Endothelial cell of umbilical vein (primary cell): Measurements from ENCODE around the gene UTS2R. TPM values are rescaled to one million over a fixed set of nuclear protein-coding genes. Genes with fewer than 3 reads are reported as not detected.

Experiments
- BruUV-seq: library from RNA; stranded (reverse); fragments of 400-500 nt; replicated peaks from 2 replicates; lab custom pipeline; 2021; lab: Mats Ljungman, UMichigan
- CTCF ChIA-PET: fragments of 300-600, 350-600 bp; sonication (Branson Sonifier 250); formaldehyde crosslinking; loops from one replicate; lab custom pipeline; 2021; ENCODE audit warnings: antibody characterized with exemption, inconsistent platforms; lab: Charles Lee
- POLR2A ChIA-PET: fragments of 300-600, 350-600 bp; sonication (Branson Sonifier 250); formaldehyde crosslinking; loops from one replicate; lab custom pipeline; 2021; ENCODE audit warnings: antibody characterized with exemption, inconsistent platforms; lab: Charles Lee
- DNase-seq: peaks from one replicate; pipeline ENCODE4 v3.0.0-alpha.2; 2011; ENCODE audit warnings: low read depth, low spot score
- FAIRE-seq: peaks from 2 replicates; lab custom pipeline; 2011; peaks lifted over from hg19 to GRCh38; lab: Jason Lieb, UNC
- H2AFZ ChIP-seq: 2 replicates; pipeline ENCODE4 v1.6.0; 2012; ENCODE audit warnings: low read depth, low read length, control low read depth, inconsistent platforms
- H3K27ac ChIP-seq: 2 replicates; pipeline ENCODE4 v1.5.1; 2011; ENCODE audit warnings: low read depth, mild to moderate bottlenecking, control low read depth, low read length, moderate library complexity; ENCODE audit not compliant: insufficient read depth
- H3K27me3 ChIP-seq, 2 experiments: 2 replicates each; pipeline versions ENCODE4 v1.6.0 to v1.6.1; 2011; ENCODE audit warnings: low read length in 2 of 2, mixed read lengths in 1 of 2; ENCODE audit not compliant: control insufficient read depth in 2 of 2, insufficient read depth in 2 of 2
- H3K36me3 ChIP-seq, 2 experiments: 2 replicates in 1 of 2; 3 replicates in 1 of 2; pipeline ENCODE4 v1.5.1; 2011; ENCODE audit warnings: low read length in 2 of 2, mild to moderate bottlenecking in 1 of 2, moderate library complexity in 1 of 2; ENCODE audit not compliant: control insufficient read depth in 2 of 2, insufficient read depth in 2 of 2; ENCODE audit errors: extremely low read depth in 1 of 2
- H3K4me1 ChIP-seq: 3 replicates; pipeline ENCODE4 v1.5.1; 2011; ENCODE audit warnings: mild to moderate bottlenecking, low read length; ENCODE audit not compliant: control insufficient read depth, insufficient read depth; ENCODE audit errors: extremely low read depth
- H3K4me2 ChIP-seq: 2 replicates; pipeline ENCODE4 v1.6.1; 2011; ENCODE audit warnings: low read length, control low read depth, mixed read lengths; ENCODE audit not compliant: insufficient read depth
- H3K4me3 ChIP-seq, 3 experiments: fragments of 200-600 bp in 1 of 3; sonication (generic), shearing (Covaris generic) in 1 of 3; replicated peaks in 1 of 3; 2 replicates each; pipeline ENCODE4 v1.5.1; 2011 to 2016; ENCODE audit warnings: control low read depth in 3 of 3, low read length in 3 of 3, mild to moderate bottlenecking in 2 of 3, inconsistent platforms in 1 of 3, low read depth in 1 of 3, moderate library complexity in 1 of 3; ENCODE audit not compliant: insufficient read depth in 1 of 3
- H3K79me2 ChIP-seq: 2 replicates; pipeline ENCODE4 v1.6.0; 2012; ENCODE audit warnings: low read length, inconsistent platforms; ENCODE audit not compliant: control insufficient read depth, insufficient read depth
- H3K9ac ChIP-seq: replicated peaks from 2 replicates; pipeline ENCODE3; 2011; ENCODE audit warnings: low read length, control low read depth; ENCODE audit not compliant: insufficient read depth; ENCODE audit errors: extremely low read depth
- H3K9me1 ChIP-seq: replicated peaks from 3 replicates; pipeline ENCODE4 v1.6.0; 2011; ENCODE audit warnings: mild to moderate bottlenecking, low read length; ENCODE audit not compliant: control insufficient read depth, insufficient read depth; ENCODE audit errors: extremely low read depth
- H3K9me3 ChIP-seq: replicated peaks from 2 replicates; pipeline ENCODE4 v1.5.1; 2012; ENCODE audit warnings: low read length, inconsistent platforms; ENCODE audit not compliant: control insufficient read depth, insufficient read depth
- H4K20me1 ChIP-seq: replicated peaks from 2 replicates; pipeline ENCODE3; 2011; ENCODE audit warnings: mild to moderate bottlenecking, low read length; ENCODE audit not compliant: control insufficient read depth, insufficient read depth; ENCODE audit errors: extremely low read depth
- EZH2 ChIP-seq: IDR thresholded peaks from 2 replicates; pipeline ENCODE4 v1.6.1; 2012; ENCODE audit warnings: borderline replicate concordance, low read depth, mild to moderate bottlenecking, moderate library complexity, low read length, inconsistent platforms; ENCODE audit not compliant: severe bottlenecking
- FOS ChIP-seq: IDR thresholded peaks from 2 replicates; pipeline ENCODE4 v1.6.1; 2011; ENCODE audit warnings: mild to moderate bottlenecking, low read length, moderate library complexity, borderline replicate concordance; ENCODE audit not compliant: insufficient read depth
- GATA2 ChIP-seq: IDR thresholded peaks from 2 replicates; pipeline ENCODE4 v1.7.0; 2011; ENCODE audit warnings: low read depth, mild to moderate bottlenecking, moderate library complexity, mixed read lengths, low read length; ENCODE audit not compliant: insufficient read length, insufficient read depth
- JUN ChIP-seq: IDR thresholded peaks from 2 replicates; pipeline ENCODE4 v1.6.1; 2011; ENCODE audit warnings: borderline replicate concordance, low read depth; ENCODE audit not compliant: insufficient read length, insufficient read depth
- MYC ChIP-seq: IDR thresholded peaks from one replicate; pipeline ENCODE4 v1.6.1; 2011; ENCODE audit warnings: mild to moderate bottlenecking, low read depth, low read length
- POLR2A ChIP-seq: IDR thresholded peaks from 2 replicates; pipeline ENCODE4 v1.6.1; 2012; ENCODE audit warnings: low read depth, mild to moderate bottlenecking, control low read depth, low read length
- POLR2AphosphoS5 ChIP-seq: IDR thresholded peaks from 2 replicates; pipeline ENCODE4 v1.6.1; 2012; ENCODE audit warnings: low read depth, mild to moderate bottlenecking, control low read depth, low read length, moderate library complexity; ENCODE audit not compliant: insufficient read depth
- dilution Hi-C: fragments of 300-500 bp; cut with MboI; formaldehyde crosslinking; loops from one replicate; pipeline ENCODE4 v1.15.0; 2019; ENCODE audit warnings: low sequenced_read_pairs; ENCODE audit not compliant: extremely low pct_ligation_motif_present
- intact Hi-C: fragments of 100-400 bp; cut with micrococcal nuclease; formaldehyde crosslinking; loops from one replicate; pipeline ENCODE4 v1.10.0; 2022
- polyA plus RNA-seq, 4 experiments: library from polyadenylated mRNA; depleted of rRNA in 3 of 4; stranded (reverse) in 3 of 4; unstranded in 1 of 4; fragments of >200 nt; gene quantifications; 2 replicates each; pipeline versions ENCODE4 v1.2.1 to v1.2.3, GENCODE V29; 2011 to 2012; ENCODE audit warnings: missing spikeins in 1 of 4
- total RNA-seq: library from RNA; stranded (reverse); gene quantifications from 2 replicates; pipeline ENCODE4 v1.2.3, GENCODE V29; 2021
- TF ChIP-seq, protein P1 (sequence below): IDR thresholded peaks from 2 replicates; pipeline ENCODE4 v1.6.1; 2011; ENCODE audit not compliant: insufficient read depth, insufficient read length
- TF ChIP-seq, protein P2 (sequence below), 2 donors: IDR thresholded peaks; 1 replicate in 1 of 2; 2 replicates in 1 of 2; pipeline ENCODE4 v1.5.1; 2011; ENCODE audit warnings: low read length in 2 of 2, mild to moderate bottlenecking in 2 of 2, moderate library complexity in 2 of 2, control low read depth in 1 of 2, inconsistent platforms in 1 of 2, low read depth in 1 of 2; ENCODE audit not compliant: insufficient read depth in 1 of 2; ENCODE audit errors: extremely low read depth in 1 of 2

UTS2R gene
- total and polyA plus RNA-seq, 2 donors (not counting 3 experiments of a cell fraction or from before 2014, with no cell fraction given), result not detected

DNA sequence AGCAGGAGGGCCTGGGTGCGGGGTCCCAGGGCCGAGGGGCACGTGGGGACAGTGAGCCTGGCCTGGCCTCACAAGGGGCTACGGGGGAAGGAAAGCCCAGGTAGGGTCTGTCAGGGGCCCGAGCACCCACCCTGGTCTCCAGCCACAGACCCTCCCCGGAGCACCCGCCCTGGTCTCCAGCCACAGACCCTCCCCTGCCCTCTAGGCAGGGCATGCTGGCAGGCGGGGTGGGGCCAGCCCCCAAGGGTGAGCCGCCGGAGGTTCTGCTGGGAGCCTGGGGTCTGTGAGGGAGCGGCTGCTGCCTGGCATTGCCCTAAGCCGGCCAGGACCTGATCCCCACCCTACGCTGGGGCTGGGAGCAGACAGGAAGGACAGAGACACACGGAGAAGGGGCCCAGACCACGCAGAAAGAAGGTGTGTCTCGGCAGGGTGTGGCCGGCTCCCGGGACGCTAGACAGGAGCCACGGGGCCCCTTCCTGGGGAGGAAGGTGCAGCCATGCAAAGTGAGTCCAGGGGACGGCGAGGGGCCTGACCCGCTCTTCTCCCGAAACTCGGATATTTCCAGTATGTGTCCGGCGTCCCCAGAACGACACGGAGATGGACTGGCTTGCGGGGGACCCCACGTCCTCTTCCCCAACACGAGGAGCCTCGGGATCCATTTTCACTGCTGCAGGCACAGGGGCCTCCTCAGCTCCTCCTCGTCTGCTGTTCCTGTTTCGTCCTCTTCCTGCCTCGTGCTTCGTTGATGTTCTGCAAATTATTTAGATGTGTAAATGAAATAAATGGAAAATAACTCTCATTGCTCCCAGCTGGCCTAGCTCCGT is 15.5 kb downstream of the UTS2R start:
- no peaks in the 10 kb centered on the region for H3K4me1 ChIP-seq
- POLR2A ChIA-PET, result no interaction called here
- CTCF ChIA-PET, result no interaction called here

More for the DNA sequence above, 15.5 kb downstream of the UTS2R start:
- no peak overlapping the region for H3K4me2 ChIP-seq
- H4K20me1 ChIP-seq, result no peaks in the 10 kb centered on the region
- H3K27ac ChIP-seq, result no peak overlapping the region
- DNase-seq (no peak), FAIRE-seq (no peak)
- dilution Hi-C loops, result no loop called here
- BruUV-seq, result no TSS peak
- no peaks in the 10 kb centered on the region for H3K36me3 ChIP-seq
- no peaks in the 10 kb centered on the region for H3K9me1 ChIP-seq
- intact Hi-C loops, result no loop called here
- H3K9me3 ChIP-seq, result no peaks in the 10 kb centered on the region
- no peaks in the 10 kb centered on the region for H3K79me2 ChIP-seq
- no peak overlapping the region for H2AFZ ChIP-seq
- H3K27me3 ChIP-seq, result no peaks in the 10 kb centered on the region
- H3K9ac ChIP-seq, result no peak overlapping the region
- TF ChIP-seq, protein P1, sequence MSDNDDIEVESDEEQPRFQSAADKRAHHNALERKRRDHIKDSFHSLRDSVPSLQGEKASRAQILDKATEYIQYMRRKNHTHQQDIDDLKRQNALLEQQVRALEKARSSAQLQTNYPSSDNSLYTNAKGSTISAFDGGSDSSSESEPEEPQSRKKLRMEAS, result no peak
- no peak for TF ChIP-seq FOS
- TF ChIP-seq POLR2AphosphoS5, result no peak
- TF ChIP-seq EZH2, result no peak
- TF ChIP-seq POLR2A, result no peak
- TF ChIP-seq JUN, result no peak
- TF ChIP-seq MYC, result no peak
- TF ChIP-seq GATA2, result no peak
- TF ChIP-seq, protein P2, sequence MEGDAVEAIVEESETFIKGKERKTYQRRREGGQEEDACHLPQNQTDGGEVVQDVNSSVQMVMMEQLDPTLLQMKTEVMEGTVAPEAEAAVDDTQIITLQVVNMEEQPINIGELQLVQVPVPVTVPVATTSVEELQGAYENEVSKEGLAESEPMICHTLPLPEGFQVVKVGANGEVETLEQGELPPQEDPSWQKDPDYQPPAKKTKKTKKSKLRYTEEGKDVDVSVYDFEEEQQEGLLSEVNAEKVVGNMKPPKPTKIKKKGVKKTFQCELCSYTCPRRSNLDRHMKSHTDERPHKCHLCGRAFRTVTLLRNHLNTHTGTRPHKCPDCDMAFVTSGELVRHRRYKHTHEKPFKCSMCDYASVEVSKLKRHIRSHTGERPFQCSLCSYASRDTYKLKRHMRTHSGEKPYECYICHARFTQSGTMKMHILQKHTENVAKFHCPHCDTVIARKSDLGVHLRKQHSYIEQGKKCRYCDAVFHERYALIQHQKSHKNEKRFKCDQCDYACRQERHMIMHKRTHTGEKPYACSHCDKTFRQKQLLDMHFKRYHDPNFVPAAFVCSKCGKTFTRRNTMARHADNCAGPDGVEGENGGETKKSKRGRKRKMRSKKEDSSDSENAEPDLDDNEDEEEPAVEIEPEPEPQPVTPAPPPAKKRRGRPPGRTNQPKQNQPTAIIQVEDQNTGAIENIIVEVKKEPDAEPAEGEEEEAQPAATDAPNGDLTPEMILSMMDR (IDR thresholded peaks at IDR 0.05; ENCODE audit: extremely low read depth in 1 of 2, insufficient read depth in 1 of 2, low read depth in 1 of 2, low read length in 2 of 2), result no peak
- H3K4me3 ChIP-seq, result no peak overlapping the region
